T-cell (primary cell): ENCODE data around the gene PQBP1. TPM values are rescaled to one million over a fixed set of nuclear protein-coding genes. Genes with fewer than 3 reads are reported as not detected.
"Not testable (repeated sequence)": the region's sequence is repeated elsewhere in the genome, so short reads cannot be mapped to it uniquely, and the experiment has no call there.

ENCODE experiments used
- ATAC-seq, 4 experiments: fragments of 200-7000 bp in 3 of 4; fragments of 150-1000 bp in 1 of 4; cut with Tn5 transposase; replicated peaks in 1 of 4; 1 replicate in 3 of 4; 2 replicates in 1 of 4; pipeline ENCODE4 v1.10.0; 2021; ENCODE audit warnings: moderate library complexity in 3 of 4, mild to moderate bottlenecking in 2 of 4, moderate number of reproducible peaks in 1 of 4
- CTCF ChIA-PET, 2 donors: fragments of 300-600 bp; sonication (Branson Sonifier 250); formaldehyde crosslinking; loops; one replicate each; lab custom pipeline; 2022; ENCODE audit warnings: antibody characterized with exemption in 2 of 2; lab: Charles Lee
- POLR2A ChIA-PET, 2 donors: fragments of 300-600 bp; sonication (Branson Sonifier 250); formaldehyde crosslinking; loops; one replicate each; lab custom pipeline; 2022; ENCODE audit warnings: antibody characterized with exemption in 2 of 2; lab: Charles Lee
- DNase-seq, 35 experiments: peaks; one replicate each; pipeline versions ENCODE4 v3.0.0 to v3.0.0-alpha.2; 2013 to 2023
- H3K27ac ChIP-seq: one replicate; pipeline ENCODE4 v1.5.1; 2013; ENCODE audit warnings: low read length
- H3K27me3 ChIP-seq, 2 experiments: replicated peaks in 1 of 2; 1 replicate in 1 of 2; 2 replicates in 1 of 2; pipeline versions ENCODE4 v1.6.1 to v1.7.0; 2013; ENCODE audit warnings: low read length in 1 of 2, mixed read lengths in 1 of 2; ENCODE audit not compliant: control insufficient read depth in 2 of 2, insufficient read depth in 2 of 2; ENCODE audit errors: extremely low read depth in 1 of 2
- H3K36me3 ChIP-seq, 2 donors: 1 replicate in 1 of 2; 2 replicates in 1 of 2; pipeline versions ENCODE4 v1.6.1 to v1.7.0; 2013; ENCODE audit warnings: low read length in 1 of 2; ENCODE audit not compliant: control insufficient read depth in 2 of 2, insufficient read depth in 1 of 2; ENCODE audit errors: extremely low read depth in 1 of 2
- H3K4me1 ChIP-seq, 2 experiments: 1 replicate in 1 of 2; 2 replicates in 1 of 2; pipeline versions ENCODE4 v1.6.1 to v1.7.0; 2013; ENCODE audit warnings: low read length in 2 of 2, mixed read lengths in 1 of 2; ENCODE audit not compliant: insufficient read depth in 2 of 2, control insufficient read depth in 1 of 2; ENCODE audit errors: extremely low read depth in 1 of 2
- H3K4me3 ChIP-seq, 2 donors: 1 replicate in 1 of 2; 2 replicates in 1 of 2; pipeline versions ENCODE4 v1.5.1 to v1.7.0; 2013; ENCODE audit warnings: mild to moderate bottlenecking in 2 of 2, low read length in 1 of 2, moderate library complexity in 1 of 2; ENCODE audit not compliant: control insufficient read depth in 1 of 2; ENCODE audit errors: extremely low read depth in 1 of 2
- H3K9me3 ChIP-seq: 2 replicates; pipeline ENCODE4 v1.7.0; 2013
- H3K27ac Mint-ChIP-seq, 2 donors: one replicate each; pipeline ENCODE4 v1.8.0; 2020 to 2021; ENCODE audit warnings: mild to moderate bottlenecking in 2 of 2, mixed read lengths in 2 of 2
- H3K27me3 Mint-ChIP-seq, 2 donors: one replicate each; pipeline ENCODE4 v1.8.0; 2021 to 2022; ENCODE audit warnings: mixed read lengths in 2 of 2
- H3K36me3 Mint-ChIP-seq: one replicate; pipeline ENCODE4 v1.8.0; 2021; ENCODE audit warnings: mixed read lengths
- H3K4me1 Mint-ChIP-seq, 3 donors: one replicate each; pipeline ENCODE4 v1.8.0; 2020 to 2022; ENCODE audit warnings: mixed read lengths in 3 of 3, mild to moderate bottlenecking in 1 of 3
- H3K4me3 Mint-ChIP-seq, 3 donors: one replicate each; pipeline ENCODE4 v1.8.0; 2020 to 2022; ENCODE audit warnings: mild to moderate bottlenecking in 3 of 3, mixed read lengths in 3 of 3, moderate library complexity in 3 of 3
- H3K9me3 Mint-ChIP-seq, 3 donors: one replicate each; pipeline ENCODE4 v1.8.0; 2020 to 2022; ENCODE audit warnings: mixed read lengths in 3 of 3
- WGBS: methylation state at CpG from one replicate; pipeline ENCODE4 v1.1.5; 2013; ENCODE audit warnings: missing lambda C conversion rate; ENCODE audit not compliant: insufficient coverage; 5-methylcytosine and 5-hydroxymethylcytosine counted together
- total RNA-seq, 35 experiments: library from RNA in 6 of 35; stranded (reverse) in 6 of 35; fragments of 120-200 nt in 1 of 35; gene quantifications; one replicate each; pipeline versions ENCODE4 v1.2.1 to v1.2.4 and lab custom pipeline; 2013 to 2026

The PQBP1 gene
- 10 to 100 TPM; 62.5 to 79.5 (median 73.9) TPM for total RNA-seq
- 58.3 TPM for total RNA-seq (2013)
- total RNA-seq (lab: John Stamatoyannopoulos, UW): 33.4 to 70.3 (median 53.4) reads per million in 29 experiments

GRCh38 chrX:48897625-48898306 is at the start of gene PQBP1, which contains the start of gene TIMM17B:
Gene PQBP1, plus strand, starts transcription at chrX:48897930. Its CDS starts 580 bp downstream, at chrX:48898510.
Gene TIMM17B, minus strand, starts transcription at chrX:48897768. Its CDS starts 19 bp downstream, at chrX:48897749.
- ATAC-seq (peak; percentile 85 to 92 (median 90)), DNase-seq (peak; percentile 72 to 93 (median 86))
- no peaks in the 10 kb centered on the region for H3K9me3 Mint-ChIP-seq
- ChIA-PET CTCF (interaction anchor here (0.7 to 1.2 kb wide), 4 partner anchors 39 to 249 kb away, joined by 3 to 6 read pairs (median 4); partner anchors contain the start of gene PCSK1N (in 1 of the 2)), POLR2A (interaction anchor here (0.5 to 2.1 kb wide), 14 partner anchors 9 to 1091 kb away, joined by 3 to 16 read pairs (median 4); partner anchors contain the start of genes SLC35A2 (in 2 of the 2), HDAC6 (in 1 of the 2), OTUD5 (in 1 of the 2) and SUV39H1 (in 1 of the 2))
- peak within 1 kb of the TSS; percentile 66 to 94 for H3K4me3 ChIP-seq
- H3K27ac ChIP-seq: peak within 1 kb of the TSS; percentile 97
- H3K9me3 ChIP-seq: no peaks in the 10 kb centered on the region
- H3K4me3 Mint-ChIP-seq: peak within 1 kb of the TSS; percentile 75 to 89 (median 85)
- H3K4me1 Mint-ChIP-seq: peaks cover 16 to 34% (median 19%) of the 10 kb centered on the region in 3 donors
- peaks cover 2 to 32% of the 10 kb centered on the region in 2 experiments for H3K4me1 ChIP-seq
- H3K27me3 Mint-ChIP-seq: peaks cover 0 to 5% of the 10 kb centered on the region in 2 donors
- no peaks in the 10 kb centered on the region for H3K27me3 ChIP-seq
- H3K36me3 Mint-ChIP-seq: peaks cover 6% of the 10 kb centered on the region
- under 1% methylated on average over 30 of the region's 49 CpGs for WGBS
- H3K27ac Mint-ChIP-seq: peak within 1 kb of the TSS; percentile 94 to 95
- peaks cover 5 to 26% of the 10 kb centered on the region in 2 donors for H3K36me3 ChIP-seq

- H3K36me3 Mint-ChIP-seq: no peaks in the 10 kb centered on the region
- peaks cover 7 to 10% (median 8%) of the 10 kb centered on the region in 3 donors for H3K4me1 Mint-ChIP-seq
- Histone ChIP-seq H3K9me3 (no peaks in the 10 kb centered on the region), H3K27me3 (peaks cover 0 to 5% of the 10 kb centered on the region in 2 experiments), H3K4me3 (no peak overlapping the region), H3K4me1 (peaks cover 0 to 3% of the 10 kb centered on the region in 2 experiments), H3K27ac (no peak overlapping the region), H3K36me3 (no peaks in the 10 kb centered on the region)
- ChIA-PET POLR2A (no interaction called here), CTCF (interaction anchor here in 1 of 2 donors (1.7 kb wide), 1 partner anchor 200 kb away, joined by 4 read pairs; no protein-coding TSS in a partner anchor)
- H3K27ac Mint-ChIP-seq: no peak overlapping the region
- peak overlapping the region in 1 of 3 donors; percentile 10 for H3K4me3 Mint-ChIP-seq
- no peaks in the 10 kb centered on the region for H3K9me3 Mint-ChIP-seq
- DNase-seq: peak in 1 of 35 experiments; percentile 12
- H3K27me3 Mint-ChIP-seq: peaks cover 2 to 15% of the 10 kb centered on the region in 2 donors
- ATAC-seq: peak in 3 of 4 experiments; percentile 29 to 62 (median 38)
- no CpG with 5 or more reads among the region's 1 CpG for WGBS
These were observed 48.9 kb upstream of the PQBP1 start for GRCh38 chrX:48848847-48849246.

- Mint-ChIP-seq H3K4me1 (peaks cover 7 to 12% (median 8%) of the 10 kb centered on the region in 3 donors), H3K36me3 (no peaks in the 10 kb centered on the region), H3K4me3 (no peak overlapping the region), H3K27ac (no peak overlapping the region), H3K9me3 (no peaks in the 10 kb centered on the region), H3K27me3 (peaks cover 10 to 31% of the 10 kb centered on the region in 2 donors)
- WGBS: 67% methylated on average over 5 of the region's 7 CpGs
- CTCF ChIA-PET: interaction anchor here in 1 of 2 donors (0.6 kb wide), 1 partner anchor 133 kb away, joined by 3 read pairs; no protein-coding TSS in a partner anchor
- ATAC-seq: no peak
- DNase-seq: no peak
- POLR2A ChIA-PET: no interaction called here
- Histone ChIP-seq H3K27ac (no peak overlapping the region), H3K36me3 (no peaks in the 10 kb centered on the region), H3K4me1 (peaks cover 0 to 3% of the 10 kb centered on the region in 2 experiments), H3K27me3 (peaks cover 0 to 6% of the 10 kb centered on the region in 2 experiments), H3K4me3 (no peak overlapping the region), H3K9me3 (no peaks in the 10 kb centered on the region)
These were observed 44.9 kb upstream of the PQBP1 start for GRCh38 chrX:48852857-48853256.

GRCh38 chrX:48853494-48853893 is 44.2 kb upstream of the PQBP1 start:
- ATAC-seq, H3K4me3 ChIP-seq, H3K4me1 ChIP-seq, H3K4me3 Mint-ChIP-seq, H3K9me3 ChIP-seq, H3K36me3 ChIP-seq, H3K27me3 ChIP-seq, H3K27ac Mint-ChIP-seq, H3K27ac ChIP-seq, DNase-seq, CTCF ChIA-PET, POLR2A ChIA-PET, H3K36me3 Mint-ChIP-seq, H3K9me3 Mint-ChIP-seq: not testable (repeated sequence)
- Mint-ChIP-seq H3K27me3 (peaks cover 10 to 31% of the 10 kb centered on the region in 2 donors), H3K4me1 (peaks cover 7 to 12% (median 8%) of the 10 kb centered on the region in 3 donors)

GRCh38 chrX:48854121-48854804 is 43.5 kb upstream of the PQBP1 start:
- H3K4me1 ChIP-seq, H3K9me3 Mint-ChIP-seq, H3K9me3 ChIP-seq, H3K27ac Mint-ChIP-seq, ATAC-seq, H3K36me3 ChIP-seq, H3K4me3 Mint-ChIP-seq, H3K36me3 Mint-ChIP-seq, H3K27me3 ChIP-seq, H3K4me1 Mint-ChIP-seq, H3K27ac ChIP-seq, CTCF ChIA-PET, DNase-seq, H3K4me3 ChIP-seq: not testable (repeated sequence)
- peaks cover 10 to 27% of the 10 kb centered on the region in 2 donors for H3K27me3 Mint-ChIP-seq
- WGBS: 98% methylated on average over 5 of the region's 12 CpGs
- POLR2A ChIA-PET: interaction anchor here in 1 of 2 donors (0.7 kb wide), 1 partner anchor 265 kb away, joined by 3 read pairs; no protein-coding TSS in a partner anchor

- Histone ChIP-seq H3K9me3 (no peaks in the 10 kb centered on the region), H3K4me3 (no peak overlapping the region), H3K4me1 (no peaks in the 10 kb centered on the region), H3K36me3 (no peaks in the 10 kb centered on the region), H3K27ac (no peak overlapping the region), H3K27me3 (peaks cover 0 to 6% of the 10 kb centered on the region in 2 experiments)
- DNase-seq: peak in 1 of 35 experiments; percentile 19
- H3K4me1 Mint-ChIP-seq: peaks cover 0 to 3% (median 0%) of the 10 kb centered on the region in 3 donors
- H3K4me3 Mint-ChIP-seq: no peak overlapping the region
- no peaks in the 10 kb centered on the region for H3K36me3 Mint-ChIP-seq
- no CpG with 5 or more reads among the region's 5 CpGs for WGBS
- ChIA-PET POLR2A (interaction anchor here in 1 of 2 donors (0.7 kb wide), 1 partner anchor 265 kb away, joined by 3 read pairs; no protein-coding TSS in a partner anchor), CTCF (no interaction called here)
- H3K9me3 Mint-ChIP-seq: no peaks in the 10 kb centered on the region
- peaks cover 10 to 27% of the 10 kb centered on the region in 2 donors for H3K27me3 Mint-ChIP-seq
- no peak overlapping the region for H3K27ac Mint-ChIP-seq
- no peak for ATAC-seq
These were observed 42.8 kb upstream of the PQBP1 start for GRCh38 chrX:48854898-48855297.
